ENCODE data around the gene RBPJL. TPM values are rescaled to one million over a fixed set of nuclear protein-coding genes. Genes with fewer than 3 reads are reported as not detected.

The RBPJL gene
- total RNA-seq, 4 donors from 2014 or later = not detected

GRCh38 chr20:45323731-45324130 lies 17.1 kb downstream of the RBPJL start:
- H3K27ac ChIP-seq = no peak overlapping the region
- intact Hi-C loops (cut with DNase I; ENCODE audit: low total_unique reads) = no loop called here

GRCh38 chr20:45325371-45325770 lies 18.7 kb downstream of the RBPJL start:
- Histone ChIP-seq H3K27ac (no peak overlapping the region), H3K36me3 (no peaks in the 10 kb centered on the region), H3K4me1 (no peaks in the 10 kb centered on the region), H3K27me3 (no peaks in the 10 kb centered on the region), H3K4me3 (no peak overlapping the region), H3K9me3 (no peaks in the 10 kb centered on the region)
- intact Hi-C loops (cut with DNase I; ENCODE audit: low total_unique reads) = no loop called here
- TF ChIP-seq POLR2A (IDR thresholded peaks at IDR 0.05) (no peak), CTCF (IDR thresholded peaks at IDR 0.05) (no peak)
- DNase-seq = no peak

More at GRCh38 chr20:45323731-45324130, 17.1 kb downstream of the RBPJL start:
- H3K4me1 ChIP-seq = no peaks in the 10 kb centered on the region
- no peak for DNase-seq
- no peak for TF ChIP-seq CTCF (IDR thresholded peaks at IDR 0.05)
- TF ChIP-seq POLR2A (IDR thresholded peaks at IDR 0.05) = no peak
- H3K4me3 ChIP-seq = no peak overlapping the region
- H3K36me3 ChIP-seq = no peaks in the 10 kb centered on the region
- no peaks in the 10 kb centered on the region for H3K27me3 ChIP-seq
- H3K9me3 ChIP-seq = no peaks in the 10 kb centered on the region

GRCh38 chr20:45328451-45328850 lies 21.8 kb downstream of the RBPJL start:
- intact Hi-C loops (cut with DNase I; ENCODE audit: low total_unique reads) = no loop called here
- no peak overlapping the region for H3K27ac ChIP-seq
- H3K27me3 ChIP-seq = no peaks in the 10 kb centered on the region
- DNase-seq = no peak
- H3K4me1 ChIP-seq = no peaks in the 10 kb centered on the region
- TF ChIP-seq POLR2A (IDR thresholded peaks at IDR 0.05) (no peak), CTCF (IDR thresholded peaks at IDR 0.05) (no peak)
- no peaks in the 10 kb centered on the region for H3K36me3 ChIP-seq
- H3K4me3 ChIP-seq = no peak overlapping the region
- H3K9me3 ChIP-seq = no peaks in the 10 kb centered on the region

GRCh38 chr20:45329497-45330319 lies 23.1 kb downstream of the RBPJL start:
- TF ChIP-seq CTCF (IDR thresholded peaks at IDR 0.05) (no peak), POLR2A (IDR thresholded peaks at IDR 0.05) (no peak)
- Histone ChIP-seq H3K4me1 (no peaks in the 10 kb centered on the region), H3K27ac (no peak overlapping the region), H3K4me3 (no peak overlapping the region), H3K9me3 (no peaks in the 10 kb centered on the region), H3K36me3 (no peaks in the 10 kb centered on the region), H3K27me3 (no peaks in the 10 kb centered on the region)
- intact Hi-C loops (cut with DNase I; ENCODE audit: low total_unique reads) = no loop called here
- DNase-seq = no peak

- intact Hi-C loops (cut with DNase I; ENCODE audit: low total_unique reads) = no loop called here
- Histone ChIP-seq H3K9me3 (no peaks in the 10 kb centered on the region), H3K4me1 (no peaks in the 10 kb centered on the region), H3K4me3 (no peak overlapping the region), H3K27ac (no peak overlapping the region), H3K27me3 (no peaks in the 10 kb centered on the region), H3K36me3 (no peaks in the 10 kb centered on the region)
- no peak for DNase-seq
- no peak for TF ChIP-seq POLR2A (IDR thresholded peaks at IDR 0.05)
- TF ChIP-seq CTCF (IDR thresholded peaks at IDR 0.05) = no peak
These were observed 23.8 kb downstream of the RBPJL start for GRCh38 chr20:45330476-45330875.

Data from uterus (tissue), 4 donors.